ENCODE results near the gene ARAF. TPM values are rescaled to one million over a fixed set of nuclear protein-coding genes. Genes with fewer than 3 reads are reported as not detected.
A peak's percentile ranks its signal among the peaks of the same experiment; 100 is the strongest.
"Not testable (repeated sequence)": the region's sequence is repeated elsewhere in the genome, so short reads cannot be mapped to it uniquely, and the experiment has no call there.

ARAF gene
- total RNA-seq, 1 donor from 2014 or later, result 68.5 TPM

GRCh38 chrX:47586043-47586787, 25.2 kb downstream of the ARAF start:
- no peak for DNase-seq (ENCODE audit: low spot score)

GRCh38 chrX:47587091-47587891, 26.3 kb downstream of the ARAF start:
- no peak for DNase-seq (ENCODE audit: low spot score)

- no peak for DNase-seq (ENCODE audit: low spot score)
Observed at GRCh38 chrX:47587906-47588735, 27.1 kb downstream of the ARAF start.

GRCh38 chrX:47590984-47591383, 30.0 kb downstream of the ARAF start:
- DNase-seq (ENCODE audit: low spot score), result no peak

GRCh38 chrX:47593522-47593921, 32.5 kb downstream of the ARAF start:
- DNase-seq (ENCODE audit: low spot score), result no peak

- DNase-seq (ENCODE audit: low spot score), result no peak
Observed at GRCh38 chrX:47595716-47596251, 34.8 kb downstream of the ARAF start.

- DNase-seq (ENCODE audit: low spot score), result no peak
Observed at GRCh38 chrX:47596256-47596655, 35.3 kb downstream of the ARAF start.

GRCh38 chrX:47597222-47597621, 36.2 kb downstream of the ARAF start:
- DNase-seq (ENCODE audit: low spot score), result no peak

- not testable (repeated sequence) for DNase-seq (ENCODE audit: low spot score)
Observed at GRCh38 chrX:47603125-47603524, 42.1 kb downstream of the ARAF start.

- DNase-seq (ENCODE audit: low spot score), result no peak
Observed at GRCh38 chrX:47605024-47605423, 44.0 kb downstream of the ARAF start.

GRCh38 chrX:47607091-47607490, 46.1 kb downstream of the ARAF start:
- DNase-seq (ENCODE audit: low spot score), result no peak

- no peak for DNase-seq (ENCODE audit: low spot score)
Observed at GRCh38 chrX:47608130-47608810, 47.3 kb downstream of the ARAF start.

- no peak for DNase-seq (ENCODE audit: low spot score)
Observed at GRCh38 chrX:47610511-47610910, 49.5 kb downstream of the ARAF start.

GRCh38 chrX:47611489-47611888, 50.5 kb downstream of the ARAF start:
- no peak for DNase-seq (ENCODE audit: low spot score)

- no peak for DNase-seq (ENCODE audit: low spot score)
Observed at GRCh38 chrX:47611926-47612325, 50.9 kb downstream of the ARAF start.

- DNase-seq (ENCODE audit: low spot score), result no peak
Observed at GRCh38 chrX:47612418-47612817, 51.4 kb downstream of the ARAF start.

GRCh38 chrX:47613082-47613481, 52.1 kb downstream of the ARAF start:
- DNase-seq (ENCODE audit: low spot score), result no peak

GRCh38 chrX:47614618-47615017, 53.6 kb downstream of the ARAF start:
- DNase-seq (ENCODE audit: low spot score), result no peak

GRCh38 chrX:47618923-47619485, 58.0 kb downstream of the ARAF start:
- no peak for DNase-seq (ENCODE audit: low spot score)

- DNase-seq (ENCODE audit: low spot score), result peak; percentile 77
Observed at GRCh38 chrX:47619486-47620302, 58.7 kb downstream of the ARAF start, which contains the start of gene SYN1. TSS of gene SYN1 (minus strand) at chrX:47619857. CDS start at chrX:47619728, 129 bp downstream.
